ENCODE results near the gene KIF18B. TPM values are rescaled to one million over a fixed set of nuclear protein-coding genes. Genes with fewer than 3 reads are reported as not detected.
A peak's percentile ranks its signal among the peaks of the same experiment; 100 is the strongest.

KIF18B gene
- total RNA-seq, 2 experiments from 2014 or later: 42.2 to 126 TPM

GRCh38 chr17:44899074-44899782, 48.3 kb downstream of the KIF18B start, which contains the start of gene EFTUD2:
TSS of gene EFTUD2 (minus strand) at chr17:44899445. CDS start at chr17:44894521, 4,924 bp downstream.
- Histone ChIP-seq H3K4me3 (ENCODE audit: low read depth, low read length, poor library complexity, severe bottlenecking) (peak within 1 kb of the TSS; percentile 95), H3K36me3 (ENCODE audit: insufficient read depth, low read length) (peaks cover 20% of the 10 kb centered on the region), H3K4me2 (ENCODE audit: low read length) (peak within 1 kb of the TSS; percentile 88), H3K79me2 (ENCODE audit: insufficient read depth, low read depth, low read length) (peaks cover 49% of the 10 kb centered on the region), H2AFZ (ENCODE audit: low read length) (peak within 1 kb of the TSS; percentile 70), H3K9me3 (ENCODE audit: low read length) (no peaks in the 10 kb centered on the region), H4K20me1 (ENCODE audit: insufficient read depth, low read length) (0 out of 2 replicates have a peak, but pooled peaks cover 7% of the 10 kb centered on the region), H3K9me2 (ENCODE audit: insufficient read depth, low read length) (no peaks in the 10 kb centered on the region), H3K27ac (ENCODE audit: low read depth, low read length, poor library complexity, severe bottlenecking) (peak within 1 kb of the TSS; percentile 52), H3K4me1 (ENCODE audit: insufficient read depth, low read length, poor library complexity, severe bottlenecking) (peaks cover 18% of the 10 kb centered on the region)
- intact Hi-C loops (cut with micrococcal nuclease; ENCODE audit: unreplicated experiment): loop anchor here (2.0 kb wide), 1 partner anchor 48 kb away; the partner anchor contains the start of gene KIF18B
- peak; percentile 93 for DNase-seq (ENCODE audit: low spot score)
- BruUV-seq (replicated peaks): no TSS peak
- CTCF ChIA-PET (ENCODE audit: unreplicated experiment): no interaction called here
- TF ChIP-seq EZH2phosphoT487 (IDR thresholded peaks at IDR 0.05; ENCODE audit: borderline replicate concordance, low read depth, low read length): no peak
- no peak for TF ChIP-seq CTCF (conservative IDR thresholded peaks at IDR 0.05; ENCODE audit: low read length)
- POLR2A ChIA-PET: interaction anchor here (0.6 to 1.2 kb wide), 2 partner anchors 174 to 244 kb away, joined by 3 to 4 read pairs; no protein-coding TSS in a partner anchor

DNA sequence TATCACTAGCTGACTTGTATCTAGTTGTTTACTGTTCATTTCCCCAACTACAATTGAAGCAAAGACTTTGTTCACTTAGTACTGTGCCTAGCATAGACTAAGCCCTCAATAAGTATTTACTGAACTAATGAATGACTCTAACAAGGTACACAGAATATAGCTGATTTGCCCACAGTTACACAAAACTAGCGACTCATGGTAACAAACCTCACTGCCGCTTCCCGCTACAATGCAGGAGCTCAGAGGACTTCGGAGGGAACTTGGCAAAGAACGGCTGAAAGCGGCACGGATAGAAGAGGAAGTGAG, 48.9 kb downstream of the KIF18B start:
- no peak for DNase-seq (ENCODE audit: low spot score)
- CTCF ChIA-PET (ENCODE audit: unreplicated experiment): interaction anchor here (0.9 kb wide), 1 partner anchor 9 kb away, joined by 4 read pairs; no protein-coding TSS in a partner anchor
- H2AFZ ChIP-seq (ENCODE audit: low read length): peak overlapping the region; percentile 70

More for the DNA sequence above, 48.9 kb downstream of the KIF18B start:
- Histone ChIP-seq H3K4me2 (ENCODE audit: low read length) (peak overlapping the region; percentile 88), H3K79me2 (ENCODE audit: insufficient read depth, low read depth, low read length) (peaks cover 49% of the 10 kb centered on the region), H4K20me1 (ENCODE audit: insufficient read depth, low read length) (0 out of 2 replicates have a peak, but pooled peaks cover 7% of the 10 kb centered on the region), H3K9me2 (ENCODE audit: insufficient read depth, low read length) (no peaks in the 10 kb centered on the region), H3K36me3 (ENCODE audit: insufficient read depth, low read length) (peaks cover 26% of the 10 kb centered on the region), H3K9me3 (ENCODE audit: low read length) (no peaks in the 10 kb centered on the region), H3K27ac (ENCODE audit: low read depth, low read length, poor library complexity, severe bottlenecking) (peak overlapping the region; percentile 52), H3K4me3 (ENCODE audit: low read depth, low read length, poor library complexity, severe bottlenecking) (peak overlapping the region; percentile 95), H3K4me1 (ENCODE audit: insufficient read depth, low read length, poor library complexity, severe bottlenecking) (peaks cover 18% of the 10 kb centered on the region)
- TF ChIP-seq CTCF (conservative IDR thresholded peaks at IDR 0.05; ENCODE audit: low read length) (no peak), EZH2phosphoT487 (IDR thresholded peaks at IDR 0.05; ENCODE audit: borderline replicate concordance, low read depth, low read length) (no peak)
- intact Hi-C loops (cut with micrococcal nuclease; ENCODE audit: unreplicated experiment): loop anchor here (2.0 kb wide), 1 partner anchor 48 kb away; the partner anchor contains the start of gene KIF18B
- TSS peak; percentile 92 for BruUV-seq (replicated peaks)
- POLR2A ChIA-PET: interaction anchor here (0.5 to 1.2 kb wide), 3 partner anchors 174 to 1343 kb away, joined by 3 to 5 read pairs (median 4); no protein-coding TSS in a partner anchor

All from OCI-LY7 (cell line).